ENCODE measurements around the gene MSI1. TPM values are rescaled to one million over a fixed set of nuclear protein-coding genes. Genes with fewer than 3 reads are reported as not detected.
A peak's percentile ranks its signal among the peaks of the same experiment; 100 is the strongest.

The MSI1 gene
- total RNA-seq, 1 experiment from 2014 or later = 3.6 TPM

DNA sequence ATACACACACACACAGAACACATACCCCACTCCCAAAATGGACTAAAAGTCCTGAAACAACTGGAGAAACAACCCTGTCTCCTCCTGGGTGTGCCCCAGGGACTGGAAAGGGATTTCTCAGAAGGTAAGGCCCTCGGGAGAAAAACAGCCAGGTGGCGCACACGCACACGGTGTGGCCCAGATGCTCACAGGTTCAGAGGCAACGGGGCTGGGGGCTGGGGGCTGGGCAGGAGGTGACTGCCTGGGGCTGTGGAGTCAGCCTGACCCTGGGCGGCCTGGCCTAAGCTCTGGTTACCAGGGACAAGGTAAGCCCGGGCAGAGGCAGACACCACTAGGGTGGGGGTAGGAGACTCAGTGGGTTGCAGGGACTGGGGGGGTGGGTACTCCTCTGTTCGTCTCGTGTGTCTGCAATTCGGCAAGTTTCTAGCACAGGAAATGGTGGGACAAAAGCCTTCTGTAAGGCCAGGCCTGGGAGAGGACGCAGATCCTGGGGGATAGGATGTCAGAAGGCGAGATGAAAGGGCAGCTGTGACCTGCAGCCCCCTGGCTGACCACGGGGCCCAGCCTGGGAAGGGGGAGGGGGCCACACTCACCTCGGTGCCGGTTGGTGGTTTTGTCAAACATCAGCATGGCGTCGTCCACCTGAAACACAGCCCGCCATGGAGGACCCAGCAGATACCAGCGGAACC is 10.4 kb downstream of the MSI1 start:
- Histone ChIP-seq H3K4me1 (ENCODE audit: insufficient read depth, low read length, poor library complexity, severe bottlenecking) (peaks cover 22% of the 10 kb centered on the region), H3K27ac (ENCODE audit: low read depth, low read length, poor library complexity, severe bottlenecking) (no peak overlapping the region), H3K4me3 (ENCODE audit: low read depth, low read length, poor library complexity, severe bottlenecking) (no peak overlapping the region), H3K27me3 (replicated peaks; ENCODE audit: insufficient read depth, low read depth, low read length, poor library complexity) (no peaks in the 10 kb centered on the region), H3K9me3 (ENCODE audit: low read depth, low read length, poor library complexity, severe bottlenecking) (no peaks in the 10 kb centered on the region), H3K36me3 (ENCODE audit: insufficient read depth, low read length, poor library complexity, severe bottlenecking) (no peaks in the 10 kb centered on the region)
- BruUV-seq (replicated peaks) = no TSS peak
- ChIA-PET CTCF (no interaction called here), POLR2A (ENCODE audit: low non-redundant PET) (no interaction called here)
- no peak for DNase-seq (ENCODE audit: low spot score)
- TF ChIP-seq, protein P1, sequence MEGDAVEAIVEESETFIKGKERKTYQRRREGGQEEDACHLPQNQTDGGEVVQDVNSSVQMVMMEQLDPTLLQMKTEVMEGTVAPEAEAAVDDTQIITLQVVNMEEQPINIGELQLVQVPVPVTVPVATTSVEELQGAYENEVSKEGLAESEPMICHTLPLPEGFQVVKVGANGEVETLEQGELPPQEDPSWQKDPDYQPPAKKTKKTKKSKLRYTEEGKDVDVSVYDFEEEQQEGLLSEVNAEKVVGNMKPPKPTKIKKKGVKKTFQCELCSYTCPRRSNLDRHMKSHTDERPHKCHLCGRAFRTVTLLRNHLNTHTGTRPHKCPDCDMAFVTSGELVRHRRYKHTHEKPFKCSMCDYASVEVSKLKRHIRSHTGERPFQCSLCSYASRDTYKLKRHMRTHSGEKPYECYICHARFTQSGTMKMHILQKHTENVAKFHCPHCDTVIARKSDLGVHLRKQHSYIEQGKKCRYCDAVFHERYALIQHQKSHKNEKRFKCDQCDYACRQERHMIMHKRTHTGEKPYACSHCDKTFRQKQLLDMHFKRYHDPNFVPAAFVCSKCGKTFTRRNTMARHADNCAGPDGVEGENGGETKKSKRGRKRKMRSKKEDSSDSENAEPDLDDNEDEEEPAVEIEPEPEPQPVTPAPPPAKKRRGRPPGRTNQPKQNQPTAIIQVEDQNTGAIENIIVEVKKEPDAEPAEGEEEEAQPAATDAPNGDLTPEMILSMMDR (conservative IDR thresholded peaks at IDR 0.05; ENCODE audit: low read depth, low read length) = no peak
- no peak for TF ChIP-seq EZH2 (IDR thresholded peaks at IDR 0.05; ENCODE audit: borderline replicate concordance, low read depth, low read length, poor library complexity, severe bottlenecking)
- intact Hi-C loops (cut with micrococcal nuclease; ENCODE audit: unreplicated experiment) = loop anchor here (10.0 kb wide), 1 partner anchor 756 kb away; no protein-coding TSS in a partner anchor

DNA sequence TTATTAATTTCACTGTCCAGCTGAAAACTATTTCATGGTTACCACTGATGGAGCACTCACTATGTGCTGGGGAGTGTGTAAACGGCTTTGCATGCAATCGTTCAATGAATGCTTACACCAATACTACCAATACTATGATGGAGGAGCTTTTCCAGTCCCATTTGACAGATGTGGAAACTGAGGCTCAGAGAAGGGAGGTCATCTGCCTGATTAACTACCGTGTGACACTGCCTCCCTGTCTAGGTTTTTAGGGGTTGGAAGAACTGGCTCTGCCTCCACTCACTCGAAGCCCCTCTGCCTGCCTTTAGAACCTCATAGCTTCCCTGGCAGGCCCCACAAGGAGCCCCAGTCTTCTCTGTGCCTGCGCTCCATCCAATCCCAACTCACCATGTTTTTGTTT is 11.9 kb downstream of the MSI1 start:
- no peaks in the 10 kb centered on the region for H3K27me3 ChIP-seq (replicated peaks; ENCODE audit: insufficient read depth, low read depth, low read length, poor library complexity)
- DNase-seq (ENCODE audit: low spot score) = no peak
- TF ChIP-seq, protein P1 (conservative IDR thresholded peaks at IDR 0.05; ENCODE audit: low read depth, low read length) = no peak
- TF ChIP-seq EZH2 (IDR thresholded peaks at IDR 0.05; ENCODE audit: borderline replicate concordance, low read depth, low read length, poor library complexity, severe bottlenecking) = no peak
- CTCF ChIA-PET = interaction anchor here (0.5 to 0.7 kb wide), 2 partner anchors 77 to 82 kb away, joined by 3 to 4 read pairs; no protein-coding TSS in a partner anchor
- POLR2A ChIA-PET (ENCODE audit: low non-redundant PET) = no interaction called here
- no peaks in the 10 kb centered on the region for H3K36me3 ChIP-seq (ENCODE audit: insufficient read depth, low read length, poor library complexity, severe bottlenecking)
- H3K9me3 ChIP-seq (ENCODE audit: low read depth, low read length, poor library complexity, severe bottlenecking) = no peaks in the 10 kb centered on the region
- intact Hi-C loops (cut with micrococcal nuclease; ENCODE audit: unreplicated experiment) = loop anchor here (10.0 kb wide), 1 partner anchor 758 kb away; no protein-coding TSS in a partner anchor
- no peak overlapping the region for H3K27ac ChIP-seq (ENCODE audit: low read depth, low read length, poor library complexity, severe bottlenecking)
- H3K4me1 ChIP-seq (ENCODE audit: insufficient read depth, low read length, poor library complexity, severe bottlenecking) = peaks cover 8% of the 10 kb centered on the region
- peak overlapping the region; percentile 20 for H3K4me3 ChIP-seq (ENCODE audit: low read depth, low read length, poor library complexity, severe bottlenecking)
- BruUV-seq (replicated peaks) = no TSS peak

DNA sequence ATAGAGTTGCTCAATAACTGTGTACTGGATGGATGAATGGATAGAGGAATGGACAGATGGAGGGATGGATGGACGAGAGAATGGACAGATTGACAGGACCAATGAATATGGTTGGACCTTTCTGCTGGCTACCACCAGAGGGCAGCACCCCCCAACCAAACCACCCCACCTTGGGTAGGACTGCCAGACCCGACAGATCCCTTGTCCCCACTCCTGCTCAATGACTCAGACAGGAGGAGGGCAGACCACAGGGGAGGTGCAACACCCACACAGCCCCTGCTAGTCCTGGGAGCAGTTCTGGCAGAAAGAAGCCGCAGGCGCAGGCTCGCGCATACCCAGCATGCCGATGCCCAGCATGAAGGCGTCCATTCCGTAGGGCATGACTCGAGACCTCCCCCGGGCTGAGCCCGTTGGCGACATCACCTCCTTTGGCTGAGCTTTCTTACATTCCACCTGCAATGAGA is 12.4 kb downstream of the MSI1 start:
- BruUV-seq (replicated peaks) = no TSS peak
- Histone ChIP-seq H3K27me3 (replicated peaks; ENCODE audit: insufficient read depth, low read depth, low read length, poor library complexity) (no peaks in the 10 kb centered on the region), H3K4me3 (ENCODE audit: low read depth, low read length, poor library complexity, severe bottlenecking) (peak overlapping the region; percentile 20), H3K9me3 (ENCODE audit: low read depth, low read length, poor library complexity, severe bottlenecking) (no peaks in the 10 kb centered on the region), H3K4me1 (ENCODE audit: insufficient read depth, low read length, poor library complexity, severe bottlenecking) (peaks cover 5% of the 10 kb centered on the region), H3K27ac (ENCODE audit: low read depth, low read length, poor library complexity, severe bottlenecking) (no peak overlapping the region), H3K36me3 (ENCODE audit: insufficient read depth, low read length, poor library complexity, severe bottlenecking) (no peaks in the 10 kb centered on the region)
- TF ChIP-seq EZH2 (IDR thresholded peaks at IDR 0.05; ENCODE audit: borderline replicate concordance, low read depth, low read length, poor library complexity, severe bottlenecking) = no peak
- TF ChIP-seq, protein P1 (conservative IDR thresholded peaks at IDR 0.05; ENCODE audit: low read depth, low read length) = peak; percentile 92
- ChIA-PET POLR2A (ENCODE audit: low non-redundant PET) (no interaction called here), CTCF (interaction anchor here (0.7 kb wide), 1 partner anchor 78 kb away, joined by 4 read pairs; no protein-coding TSS in a partner anchor)
- DNase-seq (ENCODE audit: low spot score) = peak; percentile 91
- intact Hi-C loops (cut with micrococcal nuclease; ENCODE audit: unreplicated experiment) = loop anchor here (1.0 to 10.0 kb wide), 2 partner anchors 74 to 758 kb away; no protein-coding TSS in a partner anchor
